WTC11 (cell line): Measurements from ENCODE around the gene CCDC183. TPM values are rescaled to one million over a fixed set of nuclear protein-coding genes. Genes with fewer than 3 reads are reported as not detected.

Source experiments
- ATAC-seq: fragments of 200-7000 bp; cut with Tn5 transposase; 2 replicates; pipeline ENCODE4 v1.10.0; 2021; ENCODE audit warnings: mild to moderate bottlenecking, moderate library complexity
- CTCF ChIA-PET: fragments of 300-600 bp; sonication (Branson Sonifier 250); formaldehyde crosslinking; loops from one replicate; lab custom pipeline; 2021; ENCODE audit warnings: antibody characterized with exemption; lab: Charles Lee
- POLR2A ChIA-PET: fragments of 350-600 bp; sonication (Branson Sonifier 250); formaldehyde crosslinking; loops from one replicate; lab custom pipeline; 2021; ENCODE audit warnings: antibody characterized with exemption; lab: Charles Lee
- DNase-seq: peaks from one replicate; pipeline ENCODE4 v3.0.0; 2021; ENCODE audit warnings: low spot score
- H3K27ac Mint-ChIP-seq: 2 replicates; pipeline ENCODE4 v1.8.0; 2021; ENCODE audit warnings: mixed read lengths
- H3K27me3 Mint-ChIP-seq: 2 replicates; pipeline ENCODE4 v1.8.0; 2021; ENCODE audit warnings: low read depth, mild to moderate bottlenecking, moderate library complexity, mixed read lengths
- H3K36me3 Mint-ChIP-seq: 2 replicates; pipeline ENCODE4 v1.8.0; 2021; ENCODE audit warnings: mixed read lengths
- H3K4me1 Mint-ChIP-seq: 2 replicates; pipeline ENCODE4 v1.8.0; 2022; ENCODE audit warnings: mixed read lengths
- H3K4me3 Mint-ChIP-seq: 2 replicates; pipeline ENCODE4 v1.8.0; 2021; ENCODE audit warnings: mild to moderate bottlenecking, moderate library complexity, mixed read lengths
- H3K9me3 Mint-ChIP-seq: 2 replicates; pipeline ENCODE4 v1.8.0; 2021; ENCODE audit warnings: mixed read lengths
- FOXK1 ChIP-seq: sonication (generic); formaldehyde crosslinking; IDR thresholded peaks from 2 replicates; pipeline ENCODE4 v1.8.0; 2022; ENCODE audit warnings: mild to moderate bottlenecking, moderate library complexity, missing genetic modification reagents
- FOXP1 ChIP-seq: sonication (generic); formaldehyde crosslinking; IDR thresholded peaks from 2 replicates; pipeline ENCODE4 v1.8.0; 2022; ENCODE audit warnings: missing genetic modification reagents, mild to moderate bottlenecking, moderate library complexity, borderline replicate concordance
- GABPB1 ChIP-seq: sonication (generic); formaldehyde crosslinking; IDR thresholded peaks from 2 replicates; pipeline ENCODE4 v1.8.1; 2023; ENCODE audit warnings: mild to moderate bottlenecking, missing genetic modification reagents
- HMGA2 ChIP-seq: fragments of 250-450 bp; sonication (Bioruptor Pico); IDR thresholded peaks from 2 replicates; pipeline ENCODE4 v1.4.0; 2021; ENCODE audit warnings: mild to moderate bottlenecking, moderate library complexity
- IRF2 ChIP-seq: sonication (generic); formaldehyde crosslinking; IDR thresholded peaks from 2 replicates; pipeline ENCODE4 v1.8.0; 2022; ENCODE audit warnings: low read depth, missing genetic modification reagents, borderline replicate concordance
- JAZF1 ChIP-seq: fragments of 250-450 bp; sonication (Bioruptor Pico); IDR thresholded peaks from 2 replicates; pipeline ENCODE4 v1.9.0; 2021; ENCODE audit warnings: moderate library complexity, mild to moderate bottlenecking, inconsistent platforms
- NFATC4 ChIP-seq: fragments of 250-450 bp; sonication (Bioruptor Pico); IDR thresholded peaks from 2 replicates; pipeline ENCODE4 v1.9.0; 2021; ENCODE audit warnings: mild to moderate bottlenecking
- RORB ChIP-seq: fragments of 250-450 bp; sonication (Bioruptor Pico); IDR thresholded peaks from 2 replicates; pipeline ENCODE4 v1.9.0; 2021; ENCODE audit warnings: mild to moderate bottlenecking
- SOX15 ChIP-seq: fragments of 250-450 bp; sonication (Bioruptor Pico); IDR thresholded peaks from 2 replicates; pipeline ENCODE4 v1.9.0; 2021; ENCODE audit warnings: mild to moderate bottlenecking
- SP1 ChIP-seq: sonication (generic); formaldehyde crosslinking; conservative IDR thresholded peaks from 2 replicates; pipeline ENCODE4 v1.8.1; 2022; ENCODE audit warnings: missing genetic modification reagents
- TP53 ChIP-seq: sonication (generic); formaldehyde crosslinking; IDR thresholded peaks from 2 replicates; pipeline ENCODE4 v1.8.1; 2023; ENCODE audit warnings: mild to moderate bottlenecking, missing genetic modification reagents
- ZBTB21 ChIP-seq: sonication (generic); formaldehyde crosslinking; IDR thresholded peaks from 2 replicates; pipeline ENCODE4 v1.8.1; 2023; ENCODE audit warnings: mild to moderate bottlenecking, missing genetic modification reagents, borderline replicate concordance
- ZNF396 ChIP-seq: fragments of 250-450 bp; sonication (Bioruptor Pico); IDR thresholded peaks from 2 replicates; pipeline ENCODE4 v1.8.0; 2021; ENCODE audit warnings: mild to moderate bottlenecking, moderate library complexity, borderline replicate concordance
- ZNF423 ChIP-seq: fragments of 250-450 bp; sonication (Bioruptor Pico); IDR thresholded peaks from 2 replicates; pipeline ENCODE4 v2.1.2; 2022; ENCODE audit warnings: mild to moderate bottlenecking, moderate library complexity
- total RNA-seq: library from RNA; stranded (reverse); gene quantifications from 3 replicates; pipeline ENCODE4 v1.2.3, GENCODE V29; 2021
- TF ChIP-seq, protein P1 (sequence below): sonication (generic); formaldehyde crosslinking; IDR thresholded peaks from 2 replicates; pipeline ENCODE4 v1.8.0; 2023; ENCODE audit warnings: missing genetic modification reagents, mild to moderate bottlenecking, borderline replicate concordance
- TF ChIP-seq, protein P2 (sequence below): fragments of 250-450 bp; sonication (Bioruptor Pico); conservative IDR thresholded peaks from 2 replicates; pipeline ENCODE4 v1.9.0; 2021; ENCODE audit warnings: mild to moderate bottlenecking
- TF ChIP-seq, protein P3 (sequence below): sonication (generic); formaldehyde crosslinking; IDR thresholded peaks from 2 replicates; pipeline ENCODE4 v1.8.1; 2022; ENCODE audit warnings: missing genetic modification reagents, borderline replicate concordance
- TF ChIP-seq, protein P4 (sequence below): sonication (generic); formaldehyde crosslinking; IDR thresholded peaks from 2 replicates; pipeline ENCODE4 v1.8.0; 2022; ENCODE audit warnings: mild to moderate bottlenecking, missing genetic modification reagents
- TF ChIP-seq, protein P5 (sequence below): sonication (generic); formaldehyde crosslinking; IDR thresholded peaks from 2 replicates; pipeline ENCODE4 v1.8.1; 2022; ENCODE audit warnings: low read depth, missing genetic modification reagents, borderline replicate concordance

The CCDC183 gene
- total RNA-seq, 1 experiment from 2014 or later: 2.1 TPM

DNA sequence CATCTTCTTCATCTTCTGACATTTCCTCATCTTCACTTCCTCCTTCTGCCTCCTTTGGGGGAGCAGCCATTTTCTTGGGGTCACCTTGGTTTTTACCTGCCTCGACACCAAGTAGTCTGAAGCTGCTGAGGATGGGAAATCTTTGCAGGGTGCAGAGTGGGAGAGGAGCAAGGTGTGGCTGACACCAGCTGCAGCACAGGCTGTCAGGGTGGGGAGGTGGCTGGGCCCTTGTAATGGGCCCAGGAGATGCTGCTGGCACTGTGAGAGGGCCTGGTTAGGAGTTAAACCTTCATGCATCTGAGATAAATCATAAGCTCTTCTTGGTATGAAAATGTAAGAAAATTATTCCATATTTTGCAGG, 19.3 kb downstream of the CCDC183 start (continued):
- TF ChIP-seq, protein P1, sequence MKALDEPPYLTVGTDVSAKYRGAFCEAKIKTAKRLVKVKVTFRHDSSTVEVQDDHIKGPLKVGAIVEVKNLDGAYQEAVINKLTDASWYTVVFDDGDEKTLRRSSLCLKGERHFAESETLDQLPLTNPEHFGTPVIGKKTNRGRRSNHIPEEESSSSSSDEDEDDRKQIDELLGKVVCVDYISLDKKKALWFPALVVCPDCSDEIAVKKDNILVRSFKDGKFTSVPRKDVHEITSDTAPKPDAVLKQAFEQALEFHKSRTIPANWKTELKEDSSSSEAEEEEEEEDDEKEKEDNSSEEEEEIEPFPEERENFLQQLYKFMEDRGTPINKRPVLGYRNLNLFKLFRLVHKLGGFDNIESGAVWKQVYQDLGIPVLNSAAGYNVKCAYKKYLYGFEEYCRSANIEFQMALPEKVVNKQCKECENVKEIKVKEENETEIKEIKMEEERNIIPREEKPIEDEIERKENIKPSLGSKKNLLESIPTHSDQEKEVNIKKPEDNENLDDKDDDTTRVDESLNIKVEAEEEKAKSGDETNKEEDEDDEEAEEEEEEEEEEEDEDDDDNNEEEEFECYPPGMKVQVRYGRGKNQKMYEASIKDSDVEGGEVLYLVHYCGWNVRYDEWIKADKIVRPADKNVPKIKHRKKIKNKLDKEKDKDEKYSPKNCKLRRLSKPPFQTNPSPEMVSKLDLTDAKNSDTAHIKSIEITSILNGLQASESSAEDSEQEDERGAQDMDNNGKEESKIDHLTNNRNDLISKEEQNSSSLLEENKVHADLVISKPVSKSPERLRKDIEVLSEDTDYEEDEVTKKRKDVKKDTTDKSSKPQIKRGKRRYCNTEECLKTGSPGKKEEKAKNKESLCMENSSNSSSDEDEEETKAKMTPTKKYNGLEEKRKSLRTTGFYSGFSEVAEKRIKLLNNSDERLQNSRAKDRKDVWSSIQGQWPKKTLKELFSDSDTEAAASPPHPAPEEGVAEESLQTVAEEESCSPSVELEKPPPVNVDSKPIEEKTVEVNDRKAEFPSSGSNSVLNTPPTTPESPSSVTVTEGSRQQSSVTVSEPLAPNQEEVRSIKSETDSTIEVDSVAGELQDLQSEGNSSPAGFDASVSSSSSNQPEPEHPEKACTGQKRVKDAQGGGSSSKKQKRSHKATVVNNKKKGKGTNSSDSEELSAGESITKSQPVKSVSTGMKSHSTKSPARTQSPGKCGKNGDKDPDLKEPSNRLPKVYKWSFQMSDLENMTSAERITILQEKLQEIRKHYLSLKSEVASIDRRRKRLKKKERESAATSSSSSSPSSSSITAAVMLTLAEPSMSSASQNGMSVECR (CRISPR knock-in tag): no peak
- TF ChIP-seq TP53 (CRISPR knock-in tag): no peak
- TF ChIP-seq RORB: no peak

DNA sequence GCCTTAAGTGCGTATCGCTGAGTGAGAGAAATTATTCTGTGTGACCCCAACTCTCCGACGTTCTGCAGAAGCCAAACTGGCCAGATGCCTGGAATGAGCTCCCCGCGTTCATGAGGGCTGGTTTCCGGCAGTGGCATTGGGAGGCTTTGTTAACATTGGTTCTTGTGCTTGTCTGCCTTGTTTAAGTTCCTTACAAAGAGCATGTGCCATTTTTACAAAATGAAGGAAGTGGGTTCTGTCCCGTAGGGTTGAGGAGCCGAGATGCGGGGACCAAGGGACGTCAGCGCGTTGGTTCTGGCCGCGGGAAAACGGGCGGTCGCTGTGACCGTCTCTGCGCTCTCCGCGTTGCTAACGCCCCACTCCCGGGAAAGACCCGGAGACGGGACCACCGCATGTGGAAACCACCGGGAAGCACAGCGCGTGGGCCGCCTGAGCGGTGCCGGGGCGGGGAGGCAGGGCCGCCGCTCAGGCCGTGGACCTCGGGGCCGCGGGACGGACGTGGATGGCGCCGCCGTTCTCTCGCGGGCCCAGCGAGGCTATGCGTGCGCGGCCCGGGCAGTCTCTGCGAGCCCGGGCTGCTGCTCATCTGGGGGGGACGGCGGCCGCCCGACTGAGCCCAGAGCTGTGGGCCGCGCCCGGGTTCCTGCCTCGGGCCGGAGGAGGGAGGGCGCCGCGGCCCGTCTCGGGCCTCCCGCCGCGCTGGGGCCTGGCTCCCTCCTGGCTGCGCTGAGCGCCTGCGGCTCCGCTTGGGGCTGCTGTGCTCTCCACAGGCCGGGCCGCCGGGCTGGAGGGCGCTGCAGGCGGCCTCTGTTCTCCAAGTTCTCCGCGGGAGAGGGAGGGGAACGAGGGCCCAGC, 25.1 kb downstream of the CCDC183 start:
- peak; percentile 73 for ATAC-seq
- Mint-ChIP-seq H3K4me1 (peaks cover 14% of the 10 kb centered on the region), H3K27ac (peak overlapping the region; percentile 14; the same call in 1 of the 2 replicates), H3K27me3 (no peaks in the 10 kb centered on the region), H3K36me3 (peaks cover 9% of the 10 kb centered on the region), H3K4me3 (peak overlapping the region; percentile 75), H3K9me3 (no peaks in the 10 kb centered on the region)
- ChIA-PET CTCF (interaction anchor here (0.5 to 5.8 kb wide), 7 partner anchors 14 to 248 kb away, joined by 3 to 64 read pairs (median 9); partner anchors contain the start of genes AJM1, LCN8, RABL6 and TMEM141), POLR2A (interaction anchor here (1.0 to 1.7 kb wide), 3 partner anchors 8 to 31 kb away, joined by 3 to 4 read pairs (median 3); partner anchors contain the start of gene TMEM141)
- DNase-seq: peak; percentile 47
- TF ChIP-seq ZNF423 (CRISPR knock-in tag) (peak; percentile 59; the same call in 1 of the 2 replicates), FOXK1 (0 out of 2 replicates have a peak, but pooled peaks have one; percentile 17), TP53 (CRISPR knock-in tag) (peak; percentile 33; the same call in 1 of the 2 replicates), SP1 (CRISPR knock-in tag) (no peak), IRF2 (no peak), HMGA2 (CRISPR knock-in tag) (no peak), FOXP1 (CRISPR knock-in tag) (no peak), SOX15 (CRISPR knock-in tag) (no peak), ZBTB21 (CRISPR knock-in tag) (no peak), GABPB1 (CRISPR knock-in tag) (no peak), JAZF1 (CRISPR knock-in tag) (no peak), ZNF396 (CRISPR knock-in tag) (no peak), NFATC4 (CRISPR knock-in tag) (no peak)
- TF ChIP-seq, protein P1 (CRISPR knock-in tag): no peak
- TF ChIP-seq, protein P2, sequence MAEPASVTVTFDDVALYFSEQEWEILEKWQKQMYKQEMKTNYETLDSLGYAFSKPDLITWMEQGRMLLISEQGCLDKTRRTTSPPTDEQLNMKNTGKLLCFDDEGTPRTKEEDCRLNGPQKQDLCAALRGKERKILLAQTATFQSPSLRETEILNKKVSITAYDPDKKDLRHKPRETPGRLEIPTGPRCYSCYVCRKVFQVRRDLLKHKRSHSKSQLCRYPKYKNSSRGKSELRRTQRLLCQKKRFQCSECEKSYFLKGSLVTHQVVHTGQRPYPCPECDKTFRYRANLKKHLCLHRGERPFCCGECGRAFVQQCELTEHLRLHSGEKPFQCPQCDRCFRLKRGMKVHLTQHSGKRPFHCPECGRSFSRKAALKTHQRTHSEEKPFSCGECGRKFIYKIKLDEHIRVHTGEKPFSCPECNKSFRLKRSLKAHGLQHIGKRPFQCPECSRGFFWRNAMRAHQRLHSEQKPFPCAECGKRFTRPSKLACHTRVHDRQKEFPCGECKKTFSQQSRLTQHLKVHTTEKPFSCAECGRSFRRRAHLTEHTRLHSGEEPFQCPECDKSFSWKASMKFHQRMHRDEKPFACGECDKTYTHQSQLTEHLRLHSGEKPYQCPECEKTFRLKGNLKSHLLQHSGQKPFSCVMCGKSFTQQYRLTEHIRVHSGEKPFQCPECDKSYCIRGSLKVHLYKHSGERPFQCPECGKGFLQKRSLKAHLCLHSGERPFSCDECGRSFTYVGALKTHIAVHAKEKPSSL (CRISPR knock-in tag): no peak
- TF ChIP-seq, protein P3, sequence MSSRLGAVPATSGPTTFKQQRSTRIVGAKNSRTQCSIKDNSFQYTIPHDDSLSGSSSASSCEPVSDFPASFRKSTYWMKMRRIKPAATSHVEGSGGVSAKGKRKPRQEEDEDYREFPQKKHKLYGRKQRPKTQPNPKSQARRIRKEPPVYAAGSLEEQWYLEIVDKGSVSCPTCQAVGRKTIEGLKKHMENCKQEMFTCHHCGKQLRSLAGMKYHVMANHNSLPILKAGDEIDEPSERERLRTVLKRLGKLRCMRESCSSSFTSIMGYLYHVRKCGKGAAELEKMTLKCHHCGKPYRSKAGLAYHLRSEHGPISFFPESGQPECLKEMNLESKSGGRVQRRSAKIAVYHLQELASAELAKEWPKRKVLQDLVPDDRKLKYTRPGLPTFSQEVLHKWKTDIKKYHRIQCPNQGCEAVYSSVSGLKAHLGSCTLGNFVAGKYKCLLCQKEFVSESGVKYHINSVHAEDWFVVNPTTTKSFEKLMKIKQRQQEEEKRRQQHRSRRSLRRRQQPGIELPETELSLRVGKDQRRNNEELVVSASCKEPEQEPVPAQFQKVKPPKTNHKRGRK (CRISPR knock-in tag): no peak
- TF ChIP-seq, protein P4, sequence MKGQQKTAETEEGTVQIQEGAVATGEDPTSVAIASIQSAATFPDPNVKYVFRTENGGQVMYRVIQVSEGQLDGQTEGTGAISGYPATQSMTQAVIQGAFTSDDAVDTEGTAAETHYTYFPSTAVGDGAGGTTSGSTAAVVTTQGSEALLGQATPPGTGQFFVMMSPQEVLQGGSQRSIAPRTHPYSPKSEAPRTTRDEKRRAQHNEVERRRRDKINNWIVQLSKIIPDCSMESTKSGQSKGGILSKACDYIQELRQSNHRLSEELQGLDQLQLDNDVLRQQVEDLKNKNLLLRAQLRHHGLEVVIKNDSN (CRISPR knock-in tag): no peak
- TF ChIP-seq, protein P5, sequence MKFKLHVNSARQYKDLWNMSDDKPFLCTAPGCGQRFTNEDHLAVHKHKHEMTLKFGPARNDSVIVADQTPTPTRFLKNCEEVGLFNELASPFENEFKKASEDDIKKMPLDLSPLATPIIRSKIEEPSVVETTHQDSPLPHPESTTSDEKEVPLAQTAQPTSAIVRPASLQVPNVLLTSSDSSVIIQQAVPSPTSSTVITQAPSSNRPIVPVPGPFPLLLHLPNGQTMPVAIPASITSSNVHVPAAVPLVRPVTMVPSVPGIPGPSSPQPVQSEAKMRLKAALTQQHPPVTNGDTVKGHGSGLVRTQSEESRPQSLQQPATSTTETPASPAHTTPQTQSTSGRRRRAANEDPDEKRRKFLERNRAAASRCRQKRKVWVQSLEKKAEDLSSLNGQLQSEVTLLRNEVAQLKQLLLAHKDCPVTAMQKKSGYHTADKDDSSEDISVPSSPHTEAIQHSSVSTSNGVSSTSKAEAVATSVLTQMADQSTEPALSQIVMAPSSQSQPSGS (CRISPR knock-in tag): no peak
